Stomach (tissue), 4 donors: ENCODE measurements around the gene LBX2.

Experiments used
- POLR2A ChIP-seq, 4 donors: fragments of 450-650 bp; IDR thresholded peaks; one replicate each; pipeline ENCODE4 v1.6.1; 2016; ENCODE audit warnings: antibody characterized with exemption in 4 of 4, control low read depth in 2 of 4, mild to moderate bottlenecking in 1 of 4, moderate library complexity in 1 of 4
- TF ChIP-seq, protein P1 (sequence below), 7 experiments: fragments of 450-650 bp in 4 of 7; fragments of 200-600 bp in 3 of 7; sonication (generic) in 3 of 7; IDR thresholded peaks; one replicate each; pipeline ENCODE4 v1.5.1; 2016 to 2019; ENCODE audit warnings: antibody characterized with exemption in 7 of 7, control low read depth in 2 of 7, mild to moderate bottlenecking in 1 of 7

DNA sequence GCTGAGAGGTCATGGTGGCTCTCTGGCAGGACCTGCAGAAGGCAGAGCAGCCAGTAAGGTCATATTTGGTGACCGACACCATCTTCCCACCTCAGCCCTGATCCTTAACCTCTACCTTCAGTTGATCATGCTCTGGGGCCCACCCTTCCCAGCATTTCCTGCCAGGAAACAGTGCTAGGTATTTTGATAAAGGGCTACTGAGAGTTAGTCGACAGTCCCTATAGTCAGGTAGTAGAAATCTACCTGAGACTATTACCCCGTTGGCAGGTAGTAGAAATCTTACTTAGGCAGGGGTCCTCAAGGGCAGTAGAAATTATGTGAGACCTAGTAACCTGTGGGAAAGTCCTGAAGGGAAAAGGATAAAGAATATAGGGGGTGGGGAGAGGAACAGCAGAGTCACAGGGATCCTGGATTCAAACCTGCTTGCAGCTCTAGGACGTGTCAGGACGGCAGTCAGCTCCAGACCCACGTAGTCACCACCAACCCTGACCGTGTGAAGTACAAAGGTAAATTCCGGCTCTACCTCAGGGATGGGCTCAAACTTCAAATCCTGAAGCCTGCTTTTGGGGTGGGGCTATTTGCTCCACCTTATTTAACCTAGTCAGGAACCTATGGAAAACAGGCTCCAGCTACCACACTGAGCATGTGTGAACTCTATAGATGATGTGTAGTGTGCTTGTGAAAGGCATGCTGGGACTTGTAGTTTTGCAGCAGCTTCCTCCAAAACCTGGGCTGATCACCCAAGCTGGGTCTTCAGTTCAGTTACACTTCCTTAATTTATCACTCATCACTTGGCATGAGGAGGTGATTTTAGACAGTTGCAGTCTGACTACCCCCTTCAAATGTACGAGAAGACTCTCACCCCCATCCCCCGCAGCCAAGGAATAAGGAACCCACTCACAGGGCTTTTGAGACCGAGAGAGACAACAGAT is 26.6 kb upstream of the LBX2 start, which contains the start of gene DQX1:
- TF ChIP-seq, protein P1, sequence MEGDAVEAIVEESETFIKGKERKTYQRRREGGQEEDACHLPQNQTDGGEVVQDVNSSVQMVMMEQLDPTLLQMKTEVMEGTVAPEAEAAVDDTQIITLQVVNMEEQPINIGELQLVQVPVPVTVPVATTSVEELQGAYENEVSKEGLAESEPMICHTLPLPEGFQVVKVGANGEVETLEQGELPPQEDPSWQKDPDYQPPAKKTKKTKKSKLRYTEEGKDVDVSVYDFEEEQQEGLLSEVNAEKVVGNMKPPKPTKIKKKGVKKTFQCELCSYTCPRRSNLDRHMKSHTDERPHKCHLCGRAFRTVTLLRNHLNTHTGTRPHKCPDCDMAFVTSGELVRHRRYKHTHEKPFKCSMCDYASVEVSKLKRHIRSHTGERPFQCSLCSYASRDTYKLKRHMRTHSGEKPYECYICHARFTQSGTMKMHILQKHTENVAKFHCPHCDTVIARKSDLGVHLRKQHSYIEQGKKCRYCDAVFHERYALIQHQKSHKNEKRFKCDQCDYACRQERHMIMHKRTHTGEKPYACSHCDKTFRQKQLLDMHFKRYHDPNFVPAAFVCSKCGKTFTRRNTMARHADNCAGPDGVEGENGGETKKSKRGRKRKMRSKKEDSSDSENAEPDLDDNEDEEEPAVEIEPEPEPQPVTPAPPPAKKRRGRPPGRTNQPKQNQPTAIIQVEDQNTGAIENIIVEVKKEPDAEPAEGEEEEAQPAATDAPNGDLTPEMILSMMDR (IDR thresholded peaks at IDR 0.05), result no peak
- TF ChIP-seq POLR2A (IDR thresholded peaks at IDR 0.05), result no peak
